Measurements from ENCODE around the gene RPRD1B. TPM values are rescaled to one million over a fixed set of nuclear protein-coding genes. Genes with fewer than 3 reads are reported as not detected.
A peak's percentile ranks its signal among the peaks of the same experiment; 100 is the strongest.

RPRD1B gene
- total and polyA plus RNA-seq, 2 of the 13 experiments (the other 11 are each of a cell fraction or from before 2014, with no cell fraction given) = 31.1 to 41.5 TPM

GRCh38 chr20:38033330-38034107 lies at the start of gene RPRD1B, which contains the start of gene TTI1 (continued):
- TF ChIP-seq, protein P1, sequence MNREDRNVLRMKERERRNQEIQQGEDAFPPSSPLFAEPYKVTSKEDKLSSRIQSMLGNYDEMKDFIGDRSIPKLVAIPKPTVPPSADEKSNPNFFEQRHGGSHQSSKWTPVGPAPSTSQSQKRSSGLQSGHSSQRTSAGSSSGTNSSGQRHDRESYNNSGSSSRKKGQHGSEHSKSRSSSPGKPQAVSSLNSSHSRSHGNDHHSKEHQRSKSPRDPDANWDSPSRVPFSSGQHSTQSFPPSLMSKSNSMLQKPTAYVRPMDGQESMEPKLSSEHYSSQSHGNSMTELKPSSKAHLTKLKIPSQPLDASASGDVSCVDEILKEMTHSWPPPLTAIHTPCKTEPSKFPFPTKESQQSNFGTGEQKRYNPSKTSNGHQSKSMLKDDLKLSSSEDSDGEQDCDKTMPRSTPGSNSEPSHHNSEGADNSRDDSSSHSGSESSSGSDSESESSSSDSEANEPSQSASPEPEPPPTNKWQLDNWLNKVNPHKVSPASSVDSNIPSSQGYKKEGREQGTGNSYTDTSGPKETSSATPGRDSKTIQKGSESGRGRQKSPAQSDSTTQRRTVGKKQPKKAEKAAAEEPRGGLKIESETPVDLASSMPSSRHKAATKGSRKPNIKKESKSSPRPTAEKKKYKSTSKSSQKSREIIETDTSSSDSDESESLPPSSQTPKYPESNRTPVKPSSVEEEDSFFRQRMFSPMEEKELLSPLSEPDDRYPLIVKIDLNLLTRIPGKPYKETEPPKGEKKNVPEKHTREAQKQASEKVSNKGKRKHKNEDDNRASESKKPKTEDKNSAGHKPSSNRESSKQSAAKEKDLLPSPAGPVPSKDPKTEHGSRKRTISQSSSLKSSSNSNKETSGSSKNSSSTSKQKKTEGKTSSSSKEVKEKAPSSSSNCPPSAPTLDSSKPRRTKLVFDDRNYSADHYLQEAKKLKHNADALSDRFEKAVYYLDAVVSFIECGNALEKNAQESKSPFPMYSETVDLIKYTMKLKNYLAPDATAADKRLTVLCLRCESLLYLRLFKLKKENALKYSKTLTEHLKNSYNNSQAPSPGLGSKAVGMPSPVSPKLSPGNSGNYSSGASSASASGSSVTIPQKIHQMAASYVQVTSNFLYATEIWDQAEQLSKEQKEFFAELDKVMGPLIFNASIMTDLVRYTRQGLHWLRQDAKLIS (CRISPR knock-in tag; IDR thresholded peaks at IDR 0.05) = no peak
- peak; percentile 91 for TF ChIP-seq ZNF431 (CRISPR knock-in tag; IDR thresholded peaks at IDR 0.05; ENCODE audit: borderline replicate concordance, low read depth)
- TF ChIP-seq, protein P2, sequence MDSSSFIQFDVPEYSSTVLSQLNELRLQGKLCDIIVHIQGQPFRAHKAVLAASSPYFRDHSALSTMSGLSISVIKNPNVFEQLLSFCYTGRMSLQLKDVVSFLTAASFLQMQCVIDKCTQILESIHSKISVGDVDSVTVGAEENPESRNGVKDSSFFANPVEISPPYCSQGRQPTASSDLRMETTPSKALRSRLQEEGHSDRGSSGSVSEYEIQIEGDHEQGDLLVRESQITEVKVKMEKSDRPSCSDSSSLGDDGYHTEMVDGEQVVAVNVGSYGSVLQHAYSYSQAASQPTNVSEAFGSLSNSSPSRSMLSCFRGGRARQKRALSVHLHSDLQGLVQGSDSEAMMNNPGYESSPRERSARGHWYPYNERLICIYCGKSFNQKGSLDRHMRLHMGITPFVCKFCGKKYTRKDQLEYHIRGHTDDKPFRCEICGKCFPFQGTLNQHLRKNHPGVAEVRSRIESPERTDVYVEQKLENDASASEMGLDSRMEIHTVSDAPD (CRISPR knock-in tag; IDR thresholded peaks at IDR 0.05) = peak; percentile 88
- peak; percentile 88 for TF ChIP-seq KLF12 (CRISPR knock-in tag; IDR thresholded peaks at IDR 0.05; ENCODE audit: borderline replicate concordance)
- TF ChIP-seq TCF7L2 (IDR thresholded peaks at IDR 0.05; ENCODE audit: low read depth, low read length) = no peak
- no peak for TF ChIP-seq SCMH1 (CRISPR knock-in tag; IDR thresholded peaks at IDR 0.05; ENCODE audit: borderline replicate concordance)
- TF ChIP-seq PCBP2 (optimal IDR thresholded peaks at IDR 0.05; ENCODE audit: low read depth, low read length, poor library complexity, severe bottlenecking) = peak; percentile 35
- peak; percentile 92 for TF ChIP-seq RNF2 (conservative IDR thresholded peaks at IDR 0.05; ENCODE audit: low read depth)
- TF ChIP-seq, protein P3, sequence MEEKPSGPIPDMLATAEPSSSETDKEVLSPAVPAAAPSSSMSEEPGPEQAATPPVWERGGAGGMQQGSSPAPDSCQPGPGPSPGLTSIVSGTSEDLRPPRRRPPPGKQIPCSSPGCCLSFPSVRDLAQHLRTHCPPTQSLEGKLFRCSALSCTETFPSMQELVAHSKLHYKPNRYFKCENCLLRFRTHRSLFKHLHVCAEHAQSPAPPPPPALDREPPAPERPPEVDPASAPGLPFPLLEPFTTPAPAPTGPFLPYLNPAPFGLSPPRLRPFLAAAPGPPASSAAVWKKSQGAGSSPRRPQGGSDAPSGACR (CRISPR knock-in tag; IDR thresholded peaks at IDR 0.05) = peak; percentile 95; the same call in 1 of the 2 replicates
- no peak; the same call in 1 of the 2 replicates for TF ChIP-seq ZNF3 (CRISPR knock-in tag; IDR thresholded peaks at IDR 0.05)
- peak; percentile 7 for TF ChIP-seq RARA (CRISPR knock-in tag; IDR thresholded peaks at IDR 0.05)
- TF ChIP-seq TEAD3 (CRISPR knock-in tag; optimal IDR thresholded peaks at IDR 0.05; ENCODE audit: borderline replicate concordance) = peak; percentile 36
- TF ChIP-seq ZNF788 (CRISPR knock-in tag; IDR thresholded peaks at IDR 0.05; ENCODE audit: borderline replicate concordance) = peak; percentile 83; the same call in 1 of the 2 replicates
- TF ChIP-seq HOXA3 (CRISPR knock-in tag; IDR thresholded peaks at IDR 0.05) = peak; percentile 99
- peak; percentile 94 for TF ChIP-seq RBFOX2 (IDR thresholded peaks at IDR 0.05; ENCODE audit: low read depth, low read length)
- TF ChIP-seq MTA1 (CRISPR knock-in tag; IDR thresholded peaks at IDR 0.05; ENCODE audit: borderline replicate concordance) = peak; percentile 90; the same call in 1 of the 2 replicates
- TF ChIP-seq ESRRA (CRISPR knock-in tag; IDR thresholded peaks at IDR 0.05; ENCODE audit: low read depth) = 0 out of 2 replicates have a peak, but pooled peaks have one; percentile 80
- TF ChIP-seq THAP11 (CRISPR knock-in tag; IDR thresholded peaks at IDR 0.05) = peak; percentile 95
- TF ChIP-seq PHF5A (CRISPR knock-in tag; IDR thresholded peaks at IDR 0.05; ENCODE audit: low read depth, unreplicated experiment) = peak; percentile 91
- TF ChIP-seq TBX3 (IDR thresholded peaks at IDR 0.05; ENCODE audit: borderline replicate concordance) = peak; percentile 77; the same call in 1 of the 2 replicates
- no peak; the same call in 1 of the 2 replicates for TF ChIP-seq EHMT2 (IDR thresholded peaks at IDR 0.05; ENCODE audit: borderline replicate concordance, low read depth, low read length)
- peak; percentile 93 for TF ChIP-seq ATF7-NPFF (CRISPR knock-in tag; IDR thresholded peaks at IDR 0.05; ENCODE audit: low read depth)
- TF ChIP-seq CC2D1A (CRISPR knock-in tag; IDR thresholded peaks at IDR 0.05) = no peak; the same call in none of the 2 replicates
